Keratinocyte (primary cell): ENCODE results near the gene RPRD1B.

ENCODE experiments used
- CTCF ChIP-seq, 3 experiments: IDR thresholded peaks in 1 of 3; conservative IDR thresholded peaks in 1 of 3; optimal IDR thresholded peaks in 1 of 3; 2 replicates in 2 of 3; 3 replicates in 1 of 3; pipeline versions ENCODE3 to v1.5.1; 2011; ENCODE audit warnings: low read length in 3 of 3, mild to moderate bottlenecking in 3 of 3, moderate library complexity in 2 of 3, control low read depth in 1 of 3, inconsistent platforms in 1 of 3; ENCODE audit not compliant: insufficient read depth in 2 of 3; ENCODE audit errors: extremely low read depth in 1 of 3
- EZH2 ChIP-seq: IDR thresholded peaks from one replicate; pipeline ENCODE4 v1.6.1; 2012; ENCODE audit warnings: inconsistent platforms, mild to moderate bottlenecking, low read length, moderate library complexity

GRCh38 chr20:38036366-38036765 lies 2.8 kb downstream of the RPRD1B start:
- TF ChIP-seq CTCF (optimal IDR thresholded peaks at IDR 0.05 in 1 of 3, IDR thresholded peaks at IDR 0.05 in 1 of 3, conservative IDR thresholded peaks at IDR 0.05 in 1 of 3; ENCODE audit: extremely low read depth in 1 of 3, insufficient read depth in 2 of 3, low read length in 3 of 3) (no peak), EZH2 (no peak)
